DND-41 (cell line): ENCODE data around the gene SERPINB3.

ENCODE experiments used
- EZH2 ChIP-seq: IDR thresholded peaks from 3 replicates; pipeline ENCODE4 v1.6.1; 2012; ENCODE audit warnings: borderline replicate concordance, low read depth, mild to moderate bottlenecking, moderate library complexity, low read length, inconsistent platforms; ENCODE audit not compliant: severe bottlenecking
- TF ChIP-seq, protein P1 (sequence below): IDR thresholded peaks from 2 replicates; pipeline ENCODE4 v1.5.1; 2012; ENCODE audit warnings: borderline replicate concordance, low read length, moderate library complexity, mild to moderate bottlenecking; ENCODE audit not compliant: poor library complexity, severe bottlenecking; ENCODE audit errors: extremely low read depth

DNA sequence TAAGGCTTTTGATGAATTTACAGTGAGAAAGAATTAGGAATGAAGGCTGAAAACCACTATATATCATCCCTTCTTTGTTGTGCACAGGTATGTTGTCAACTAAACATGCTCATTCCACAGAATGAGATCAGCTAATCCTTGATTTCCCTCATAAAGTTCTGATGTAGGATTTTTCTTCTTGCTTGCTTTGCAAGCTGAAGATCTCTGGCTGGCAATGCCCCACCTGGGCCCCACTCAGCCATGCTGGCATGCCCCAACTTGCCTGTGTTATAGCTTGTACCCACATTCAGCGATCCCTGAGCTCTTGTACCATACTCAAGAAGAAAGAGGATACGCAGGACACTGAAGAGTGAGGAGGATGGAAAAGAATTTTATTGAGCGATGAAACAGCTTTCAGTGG, 23.0 kb upstream of the SERPINB3 start:
- TF ChIP-seq, protein P1, sequence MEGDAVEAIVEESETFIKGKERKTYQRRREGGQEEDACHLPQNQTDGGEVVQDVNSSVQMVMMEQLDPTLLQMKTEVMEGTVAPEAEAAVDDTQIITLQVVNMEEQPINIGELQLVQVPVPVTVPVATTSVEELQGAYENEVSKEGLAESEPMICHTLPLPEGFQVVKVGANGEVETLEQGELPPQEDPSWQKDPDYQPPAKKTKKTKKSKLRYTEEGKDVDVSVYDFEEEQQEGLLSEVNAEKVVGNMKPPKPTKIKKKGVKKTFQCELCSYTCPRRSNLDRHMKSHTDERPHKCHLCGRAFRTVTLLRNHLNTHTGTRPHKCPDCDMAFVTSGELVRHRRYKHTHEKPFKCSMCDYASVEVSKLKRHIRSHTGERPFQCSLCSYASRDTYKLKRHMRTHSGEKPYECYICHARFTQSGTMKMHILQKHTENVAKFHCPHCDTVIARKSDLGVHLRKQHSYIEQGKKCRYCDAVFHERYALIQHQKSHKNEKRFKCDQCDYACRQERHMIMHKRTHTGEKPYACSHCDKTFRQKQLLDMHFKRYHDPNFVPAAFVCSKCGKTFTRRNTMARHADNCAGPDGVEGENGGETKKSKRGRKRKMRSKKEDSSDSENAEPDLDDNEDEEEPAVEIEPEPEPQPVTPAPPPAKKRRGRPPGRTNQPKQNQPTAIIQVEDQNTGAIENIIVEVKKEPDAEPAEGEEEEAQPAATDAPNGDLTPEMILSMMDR, result no peak
- no peak for TF ChIP-seq EZH2
